GM18951 (cell line): ENCODE results near the gene TMC8.
"Not testable (repeated sequence)": the region's sequence is repeated elsewhere in the genome, so short reads cannot be mapped to it uniquely, and the experiment has no call there.

Experiments used
- POLR2A ChIP-seq: IDR thresholded peaks from 4 replicates; pipeline ENCODE4 v1.6.1; 2011; ENCODE audit warnings: mild to moderate bottlenecking; ENCODE audit not compliant: insufficient read length, insufficient read depth; ENCODE audit errors: extremely low read depth
- in situ Hi-C: fragments of 300-500 bp; cut with MboI; formaldehyde crosslinking; loops from one replicate; pipeline ENCODE4 v1.12.0; 2022; ENCODE audit warnings: low sequenced_read_pairs, mixed read lengths, inconsistent platforms; ENCODE audit not compliant: unreplicated experiment

The TMC8 gene

DNA sequence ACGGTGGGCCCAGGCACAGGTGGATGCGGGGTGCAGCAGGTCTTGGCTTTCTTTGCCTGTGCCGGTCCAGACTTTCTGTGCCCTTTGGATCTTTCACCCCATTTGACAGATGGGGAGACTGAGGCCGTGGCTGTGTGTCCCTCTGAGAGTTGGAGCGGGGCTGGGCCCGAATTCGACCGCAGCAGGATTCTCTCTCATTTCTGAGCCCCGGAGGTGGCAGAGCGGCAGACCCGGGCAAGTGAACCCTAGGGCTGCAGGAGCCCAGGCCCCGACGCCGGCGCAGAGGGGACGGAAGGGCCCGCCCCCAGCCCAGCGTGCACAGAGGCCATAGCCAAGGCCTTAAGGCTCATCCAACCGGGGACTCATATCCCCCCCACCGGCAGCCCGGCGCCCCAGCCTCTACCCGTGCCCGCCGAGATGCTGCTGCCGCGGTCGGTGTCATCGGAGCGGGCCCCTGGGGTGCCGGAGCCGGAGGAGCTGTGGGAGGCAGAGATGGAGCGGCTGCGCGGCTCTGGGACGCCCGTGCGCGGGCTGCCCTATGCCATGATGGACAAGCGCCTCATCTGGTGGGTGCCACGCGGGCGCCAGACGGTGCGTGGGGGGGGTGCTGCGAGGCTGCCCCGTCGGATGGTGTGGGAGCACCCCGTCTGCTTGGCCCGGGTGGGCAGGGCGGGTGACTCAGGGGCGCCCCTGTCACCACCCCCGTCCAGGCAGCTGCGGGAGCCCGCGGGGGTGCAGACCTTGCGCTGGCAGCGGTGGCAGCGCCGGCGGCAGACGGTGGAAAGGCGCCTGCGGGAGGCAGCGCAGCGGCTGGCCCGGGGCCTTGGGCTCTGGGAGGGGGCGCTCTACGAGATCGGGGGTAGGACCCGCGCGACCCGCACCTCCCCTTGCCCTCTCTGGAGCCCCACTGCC lies 857 bp downstream of the TMC8 start:
- in situ Hi-C loops = no loop called here
- no peak for TF ChIP-seq POLR2A

DNA sequence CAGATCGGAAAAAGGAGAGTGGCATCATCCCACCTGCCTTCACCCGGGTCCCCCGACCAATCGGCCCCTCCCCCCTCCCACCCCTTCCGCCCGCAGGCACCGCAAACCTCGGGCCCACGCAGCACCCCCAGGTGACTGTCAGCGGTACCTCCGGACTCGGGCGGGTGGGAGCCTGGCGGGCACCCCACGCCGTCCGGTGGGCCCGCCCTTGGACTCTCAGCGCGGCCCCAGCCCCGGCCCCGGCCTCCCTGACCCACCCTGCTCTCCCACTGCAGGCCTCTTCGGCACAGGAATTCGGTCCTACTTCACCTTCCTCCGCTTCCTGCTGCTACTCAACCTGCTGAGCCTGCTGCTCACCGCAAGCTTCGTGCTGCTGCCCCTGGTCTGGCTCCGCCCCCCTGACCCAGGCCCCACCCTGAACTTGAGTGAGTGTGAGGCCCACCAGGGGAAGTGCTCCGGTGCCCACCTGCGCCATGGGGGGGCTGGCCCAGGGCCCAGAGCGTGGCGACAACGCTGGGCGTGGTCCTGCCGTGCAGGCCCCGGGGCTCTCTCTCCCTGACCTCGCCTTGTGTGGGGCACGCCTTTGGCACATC lies 1.6 kb downstream of the TMC8 start:
- peak; percentile 72 for TF ChIP-seq POLR2A
- in situ Hi-C loops = no loop called here

DNA sequence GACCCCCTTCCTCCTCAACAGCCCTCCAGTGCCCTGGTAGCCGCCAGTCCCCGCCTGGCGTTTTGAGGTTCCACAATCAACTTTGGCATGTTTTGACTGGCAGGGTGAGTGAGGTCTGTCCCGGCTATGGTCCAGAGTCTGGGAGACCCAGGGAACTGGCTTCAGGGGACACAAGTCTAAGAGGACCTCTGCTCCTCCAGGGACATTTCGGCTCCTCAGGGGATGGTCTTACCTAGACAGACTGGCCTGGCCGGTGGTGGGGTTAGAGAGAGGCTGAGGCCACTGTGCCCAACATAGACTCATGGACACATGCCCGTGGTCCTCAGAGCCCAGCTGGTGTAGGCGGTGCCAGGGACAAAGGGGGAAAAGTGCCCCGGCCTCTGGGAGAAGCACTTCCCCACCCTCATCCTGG lies 2.2 kb downstream of the TMC8 start:
- in situ Hi-C loops = no loop called here
- no peak for TF ChIP-seq POLR2A

DNA sequence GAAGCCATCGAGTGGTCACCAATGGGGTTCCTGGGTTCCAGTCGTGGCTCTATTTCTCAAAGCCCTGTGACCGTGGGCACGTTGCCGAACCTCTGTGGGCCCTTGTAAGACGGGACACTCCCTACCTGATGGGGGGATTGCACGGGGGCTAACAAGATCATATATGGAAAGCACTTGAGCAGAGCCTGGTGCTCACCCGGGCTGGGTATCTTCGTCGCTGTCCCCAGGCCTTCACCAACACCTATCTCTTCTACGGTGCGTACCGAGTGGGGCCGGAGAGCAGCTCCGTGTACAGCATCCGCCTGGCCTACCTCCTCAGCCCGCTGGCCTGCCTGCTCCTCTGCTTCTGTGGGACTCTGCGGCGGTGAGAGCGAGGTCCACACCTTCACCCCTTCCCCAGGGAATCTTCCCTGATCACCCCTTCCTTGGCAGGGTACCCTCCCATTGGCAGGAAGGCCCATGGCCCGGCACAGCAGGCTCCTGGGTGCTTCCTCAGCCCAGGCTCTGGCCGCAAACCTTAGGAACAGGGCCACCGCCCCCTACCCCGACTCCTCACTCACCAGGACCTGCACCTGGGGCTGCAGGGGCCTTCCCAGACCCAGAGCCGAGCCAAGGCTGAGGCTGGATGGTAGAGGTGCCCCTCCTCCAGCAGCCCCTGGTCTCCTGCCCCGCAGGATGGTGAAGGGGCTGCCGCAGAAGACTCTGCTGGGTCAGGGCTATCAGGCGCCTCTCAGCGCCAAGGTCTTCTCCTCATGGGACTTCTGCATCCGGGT lies 2.8 kb downstream of the TMC8 start:
- in situ Hi-C loops = no loop called here
- TF ChIP-seq POLR2A = no peak

DNA sequence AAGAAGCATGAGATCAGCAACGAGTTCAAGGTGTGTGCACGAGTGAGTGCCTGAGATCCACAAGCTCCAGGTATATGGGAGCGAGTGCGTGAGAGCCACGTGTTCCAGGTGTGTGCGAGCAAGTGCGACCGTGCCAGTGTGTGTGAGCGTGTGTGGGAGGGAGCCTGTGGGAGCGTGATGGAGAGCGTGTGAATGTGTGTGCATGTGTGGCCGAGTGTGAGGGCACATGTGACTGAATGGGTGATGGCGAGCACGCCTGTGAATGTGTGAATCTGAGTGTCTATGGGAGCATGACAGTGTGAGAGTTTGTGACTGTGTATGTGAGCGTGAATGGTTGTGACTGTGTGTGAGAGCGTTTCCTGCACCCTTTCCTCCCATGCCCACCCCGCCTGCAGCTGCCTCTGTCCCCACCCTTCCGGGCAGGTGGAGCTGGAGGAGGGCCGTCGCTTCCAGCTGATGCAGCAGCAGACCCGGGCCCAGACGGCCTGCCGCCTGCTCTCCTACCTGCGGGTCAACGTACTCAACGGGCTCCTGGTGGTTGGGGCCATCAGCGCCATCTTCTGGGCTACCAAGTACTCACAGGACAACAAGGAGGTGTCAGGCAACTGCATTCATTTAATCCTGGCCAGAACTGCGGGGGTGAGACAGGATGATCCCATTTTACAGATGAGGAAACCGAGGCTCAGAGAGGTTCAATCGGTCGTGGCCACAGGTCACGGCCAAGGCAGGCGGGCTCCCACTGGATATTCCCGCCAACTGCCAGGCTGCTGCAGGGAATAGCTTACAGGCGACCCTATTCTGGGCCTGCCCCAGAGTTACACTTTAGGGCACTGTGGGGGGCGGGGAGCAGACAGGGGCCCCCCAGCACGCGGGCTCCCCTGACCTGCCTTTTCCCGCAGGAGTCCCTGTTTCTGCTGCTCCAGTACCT lies 3.7 kb downstream of the TMC8 start:
- in situ Hi-C loops = no loop called here
- TF ChIP-seq POLR2A = peak; percentile 27

DNA sequence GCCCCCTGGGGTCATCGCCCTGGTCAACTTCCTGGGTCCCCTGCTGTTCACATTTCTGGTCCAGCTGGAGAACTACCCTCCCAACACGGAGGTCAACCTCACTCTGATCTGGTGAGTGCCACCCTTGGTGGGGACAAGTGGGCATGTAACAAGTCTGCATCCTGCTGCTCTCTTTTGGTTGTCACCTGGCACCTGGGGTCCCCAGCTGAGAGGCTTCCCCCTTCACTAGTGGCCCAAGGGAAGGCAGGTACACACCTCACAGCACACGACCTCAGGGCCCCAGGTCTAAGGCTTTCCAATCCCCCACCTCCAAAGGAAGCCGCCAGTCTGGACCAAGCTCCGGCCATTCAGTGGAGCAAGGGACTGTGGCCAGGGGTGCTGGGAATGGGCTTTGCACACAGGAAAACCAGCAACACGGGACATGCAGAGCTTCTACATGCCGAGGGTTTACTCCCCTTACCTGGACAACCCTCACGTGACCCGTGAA lies 4.4 kb downstream of the TMC8 start:
- in situ Hi-C loops = no loop called here
- no peak for TF ChIP-seq POLR2A

DNA sequence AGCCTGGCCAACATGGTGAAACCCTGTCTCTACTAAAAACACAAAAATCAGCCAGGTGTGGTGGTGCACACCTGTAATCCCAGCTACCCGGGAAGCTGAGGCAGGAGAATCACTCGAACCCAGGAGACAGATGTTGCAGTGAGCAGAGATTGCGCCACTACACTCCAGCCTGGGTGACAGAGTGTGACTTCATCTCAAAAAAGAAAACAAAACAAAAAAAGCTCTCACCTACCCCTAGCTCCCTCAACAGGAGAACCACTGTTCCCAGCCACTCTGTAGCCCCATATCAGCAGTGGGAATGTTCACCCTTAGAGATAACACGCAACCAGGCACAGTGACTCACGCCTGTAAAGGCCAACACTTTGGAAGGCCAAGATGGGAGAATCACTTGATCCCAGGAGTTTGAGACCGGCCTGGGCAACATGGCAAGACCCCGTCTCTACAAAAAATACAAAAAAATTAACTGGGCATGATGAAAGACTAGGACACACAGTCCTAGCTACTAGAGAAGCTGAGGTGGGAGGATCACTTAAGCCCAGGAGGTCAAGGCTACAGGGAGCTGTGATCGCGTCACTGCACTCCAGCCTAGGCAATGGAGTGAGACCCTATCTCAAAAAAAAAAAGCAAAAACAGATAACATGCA lies 5.4 kb downstream of the TMC8 start:
- in situ Hi-C loops = no loop called here
- no peak for TF ChIP-seq POLR2A

DNA sequence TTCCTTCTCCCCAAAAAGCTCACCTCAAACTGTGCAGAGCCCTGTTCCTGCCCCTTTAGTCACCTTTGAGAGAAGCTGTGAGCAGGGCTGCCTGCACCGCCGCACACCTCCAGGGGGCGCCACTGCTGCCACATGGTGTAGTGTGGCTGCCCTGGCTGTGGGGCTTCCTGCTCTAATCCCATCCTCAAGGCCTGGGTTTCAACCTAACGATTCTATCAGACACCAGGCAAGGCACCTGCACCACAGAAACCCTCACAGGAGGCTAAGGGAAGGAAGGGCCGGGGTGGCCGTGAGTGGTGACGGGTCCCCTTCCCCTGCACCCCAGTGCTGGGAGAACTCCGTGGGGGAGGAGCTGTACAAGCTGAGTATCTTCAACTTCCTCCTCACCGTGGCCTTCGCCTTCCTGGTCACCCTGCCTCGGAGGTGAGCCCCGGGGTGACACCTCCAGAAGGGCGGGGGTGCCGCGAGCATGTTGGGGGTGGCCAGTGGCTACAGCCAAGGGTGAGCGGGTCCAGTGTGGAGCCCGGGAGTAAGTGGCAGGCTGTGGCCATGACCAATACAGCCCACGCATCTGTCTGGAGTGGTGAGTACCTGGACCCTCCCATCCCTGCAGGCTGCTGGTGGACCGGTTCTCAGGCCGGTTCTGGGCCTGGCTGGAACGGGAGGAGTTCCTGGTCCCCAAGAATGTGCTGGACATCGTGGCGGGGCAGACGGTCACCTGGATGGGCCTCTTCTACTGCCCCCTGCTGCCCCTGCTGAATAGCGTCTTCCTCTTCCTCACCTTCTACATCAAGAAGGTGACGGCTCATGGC lies 7.0 kb downstream of the TMC8 start:
- in situ Hi-C loops = no loop called here
- peak; percentile 30 for TF ChIP-seq POLR2A

DNA sequence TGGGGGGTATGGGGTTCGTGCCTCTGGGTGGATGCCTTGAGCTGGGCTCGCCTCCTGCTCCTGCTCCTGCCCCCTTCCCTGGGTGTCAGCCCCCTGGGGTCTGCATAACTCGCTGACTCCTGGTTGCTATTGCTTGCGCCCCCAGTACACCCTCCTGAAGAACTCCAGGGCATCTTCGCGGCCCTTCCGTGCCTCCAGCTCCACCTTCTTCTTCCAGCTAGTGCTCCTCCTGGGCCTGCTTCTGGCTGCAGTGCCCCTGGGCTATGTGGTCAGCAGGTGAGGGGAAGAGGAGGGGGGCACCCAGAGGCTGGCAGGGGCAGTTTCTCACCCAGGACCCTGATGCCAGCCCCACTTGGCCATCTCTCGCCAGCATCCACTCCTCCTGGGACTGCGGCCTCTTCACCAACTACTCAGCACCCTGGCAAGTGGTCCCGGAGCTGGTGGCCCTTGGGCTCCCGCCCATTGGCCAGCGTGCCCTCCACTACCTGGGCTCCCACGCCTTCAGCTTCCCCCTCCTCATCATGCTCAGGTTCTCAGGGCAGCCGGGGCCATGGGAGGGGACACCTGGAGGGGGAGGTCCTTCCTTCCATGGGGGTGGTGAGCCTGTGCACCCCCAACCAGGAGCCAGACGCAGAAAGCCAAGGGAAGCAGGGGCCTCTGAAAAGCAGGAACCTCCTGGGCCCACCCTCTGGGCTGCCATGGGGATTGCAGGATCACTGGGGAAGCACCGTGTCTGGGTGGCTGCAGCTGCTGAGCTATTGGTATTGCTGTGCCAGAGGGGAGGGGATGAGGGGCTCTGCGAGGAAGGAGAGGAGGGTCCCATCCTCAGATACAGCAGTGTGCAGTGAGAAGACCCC lies 7.9 kb downstream of the TMC8 start:
- in situ Hi-C loops = no loop called here
- TF ChIP-seq POLR2A = peak; percentile 3

DNA sequence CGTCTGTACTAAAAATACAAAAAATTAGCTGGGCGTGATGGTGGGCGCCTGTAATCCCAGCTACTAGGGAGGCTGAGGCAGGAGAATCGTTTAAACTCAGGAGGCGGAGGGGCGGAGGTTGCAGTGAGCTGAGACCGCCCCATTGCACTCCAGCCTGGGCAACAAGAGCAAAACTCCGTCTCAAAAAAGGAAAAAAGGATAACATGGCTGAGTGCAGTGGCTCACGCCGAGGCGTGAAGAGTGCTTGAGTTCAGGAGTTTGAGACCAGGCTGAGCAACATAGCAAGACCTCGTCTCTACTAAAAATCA lies 9.2 kb downstream of the TMC8 start:
- in situ Hi-C loops = not testable (repeated sequence)
